CD4-positive, alpha-beta T cell treated with Interleukin-6 at 100 ng/mL for 8 hours (primary cell): ENCODE measurements around the gene PDLIM7.

Experiments used
- DNase-seq: peaks from one replicate; pipeline ENCODE4 v3.0.0-alpha.2; 2020; ENCODE audit warnings: mixed read lengths, low spot score

PDLIM7 gene

GRCh38 chr5:177443144-177443983 is 54.0 kb downstream of the PDLIM7 start:
- DNase-seq: no peak

- DNase-seq: no peak
Measured at GRCh38 chr5:177442066-177442826, 55.2 kb downstream of the PDLIM7 start.

DNA sequence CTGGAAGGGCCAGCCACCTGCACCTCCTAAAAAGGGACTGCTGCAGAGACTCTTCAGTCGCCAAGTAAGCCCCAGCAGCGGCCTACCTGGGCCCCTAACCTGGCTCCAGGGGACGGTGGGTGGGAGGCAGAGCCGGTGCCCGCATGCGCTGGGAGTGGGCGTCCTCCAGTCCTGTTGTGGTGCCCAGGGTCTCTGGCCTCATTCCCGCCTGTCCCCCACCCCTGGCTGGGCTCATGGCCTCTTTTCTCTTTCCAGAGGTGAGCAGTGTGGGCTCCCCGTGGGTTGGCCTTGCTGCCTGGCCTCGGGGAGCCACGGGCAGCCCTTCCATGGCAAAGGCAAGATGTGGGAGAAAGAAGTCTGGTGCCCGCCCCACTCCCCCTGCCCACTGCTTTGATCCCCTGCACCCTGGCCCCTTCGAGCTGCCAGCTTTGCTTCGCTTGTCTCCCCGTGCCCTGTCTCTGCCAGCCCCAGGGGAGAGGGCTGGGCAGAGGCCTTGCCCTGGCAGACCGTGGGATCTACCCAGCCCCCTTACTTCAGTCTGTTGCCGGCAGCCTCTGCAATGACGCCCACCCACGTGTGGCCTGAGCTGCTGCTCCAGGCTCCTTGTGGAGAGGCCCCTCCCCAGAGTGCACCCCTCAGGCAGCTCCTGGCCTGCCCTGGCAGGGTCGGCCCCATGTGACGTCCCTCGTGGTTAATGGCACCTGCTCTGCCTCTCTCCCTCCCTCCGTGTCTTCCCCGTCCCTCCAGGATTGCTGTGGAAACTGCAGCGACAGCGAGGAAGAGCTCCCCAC is 56.2 kb downstream of the PDLIM7 start:
- DNase-seq: no peak

GRCh38 chr5:177440211-177440989 is 57.0 kb downstream of the PDLIM7 start:
- DNase-seq: no peak

GRCh38 chr5:177439518-177440053 is 57.8 kb downstream of the PDLIM7 start:
- DNase-seq: no peak

DNA sequence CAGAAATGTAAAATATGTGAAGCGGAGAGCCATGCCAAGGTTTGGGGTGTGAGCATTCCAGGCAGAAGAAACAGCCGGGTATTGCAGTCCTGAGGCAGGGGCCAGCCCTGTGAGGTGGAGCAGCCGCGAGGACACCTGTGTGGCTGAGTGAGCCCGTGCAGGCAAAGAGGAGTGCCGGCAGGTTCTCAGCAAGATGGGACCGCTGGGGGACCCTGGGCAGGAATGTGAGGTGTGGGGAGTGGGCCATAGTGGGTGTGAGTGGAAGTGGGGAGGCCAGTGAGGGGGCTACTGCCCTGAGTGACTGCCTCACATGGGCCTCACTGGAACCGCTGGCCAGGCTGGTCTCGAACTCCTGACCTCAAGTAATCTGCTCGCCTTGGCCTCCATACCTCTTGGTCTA is 58.9 kb downstream of the PDLIM7 start:
- no peak for DNase-seq

DNA sequence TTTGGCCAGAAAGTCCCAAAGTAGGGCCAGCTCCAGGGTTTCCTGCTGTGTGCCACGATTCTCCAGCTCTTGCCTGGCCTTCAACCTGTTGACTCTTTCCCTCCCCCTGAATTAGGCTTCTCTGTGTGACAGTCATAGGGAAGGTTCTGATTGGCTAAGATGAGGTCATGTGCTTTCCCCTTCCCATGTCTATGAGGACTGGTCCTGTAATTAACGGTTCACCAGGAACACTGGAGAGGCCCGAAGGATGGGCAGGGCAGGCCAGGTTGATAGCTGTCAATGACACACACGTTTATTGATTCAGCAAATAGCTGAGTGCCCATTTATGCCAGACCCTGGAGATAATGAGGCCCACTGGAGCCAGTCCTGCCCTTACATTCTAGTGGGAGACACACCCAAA is 59.8 kb downstream of the PDLIM7 start:
- no peak for DNase-seq

GRCh38 chr5:177435847-177436536 is 61.4 kb downstream of the PDLIM7 start:
- no peak for DNase-seq

DNA sequence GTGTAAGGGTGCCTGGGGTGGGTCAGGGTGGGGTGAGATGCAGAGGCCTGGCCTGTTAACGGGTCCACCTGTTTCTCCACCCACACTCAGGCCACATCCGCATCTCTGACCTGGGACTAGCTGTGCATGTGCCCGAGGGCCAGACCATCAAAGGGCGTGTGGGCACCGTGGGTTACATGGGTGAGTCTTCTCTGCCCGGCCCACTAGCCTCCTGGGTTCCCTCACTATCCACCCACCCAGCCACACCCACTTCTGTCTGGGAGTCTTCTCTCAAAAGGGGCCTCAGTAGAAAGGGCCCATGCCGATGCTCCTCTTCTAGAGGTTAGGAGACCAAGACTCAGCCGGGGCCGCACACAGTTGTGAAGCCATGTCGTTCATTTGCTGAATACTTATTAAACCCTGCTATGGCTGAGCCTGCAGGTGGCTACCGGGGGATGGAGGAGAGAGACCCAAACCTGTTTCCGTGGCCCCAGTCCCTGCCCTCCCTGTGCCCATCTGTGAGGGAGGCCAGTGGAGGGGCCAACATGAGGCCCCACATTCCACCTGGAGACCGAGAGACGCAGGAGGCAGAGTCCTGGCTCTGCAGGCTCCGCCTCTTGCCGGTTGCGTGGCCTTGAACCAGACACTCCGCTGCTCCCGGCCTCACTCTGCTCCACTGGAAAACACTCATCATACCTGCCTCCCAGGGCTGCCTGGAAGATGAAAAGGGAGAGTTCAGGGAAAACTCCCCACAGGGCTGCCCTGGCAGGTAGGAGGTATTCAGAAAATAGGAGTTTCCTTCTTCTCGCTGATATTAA is 62.3 kb downstream of the PDLIM7 start:
- DNase-seq: no peak

DNA sequence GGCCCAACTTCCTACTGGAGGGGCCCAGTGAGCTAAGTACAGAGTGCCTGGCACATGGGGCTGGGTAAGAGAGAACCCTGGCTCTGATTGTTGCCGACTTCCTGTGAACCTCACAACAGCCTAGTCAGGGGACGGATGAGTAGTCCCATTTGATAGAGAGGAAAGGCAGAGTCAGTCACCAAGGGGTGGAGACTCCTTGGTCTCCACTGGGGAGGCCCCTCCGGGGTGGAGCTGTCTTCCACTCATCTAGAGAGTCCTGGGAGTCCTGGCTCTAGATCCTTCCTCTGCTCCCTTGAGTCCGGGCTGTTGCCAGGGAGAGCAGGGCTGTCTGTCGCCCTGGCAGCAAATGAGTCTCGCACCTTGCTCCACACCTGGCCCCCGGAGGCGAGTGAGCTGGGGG is 63.0 kb downstream of the PDLIM7 start:
- peak; percentile 65 for DNase-seq

- DNase-seq: no peak
Measured at GRCh38 chr5:177433658-177434217, 63.7 kb downstream of the PDLIM7 start.
